GM21381 (cell line): ENCODE results near the gene DAPK1.
"Not testable (repeated sequence)": the region's sequence is repeated elsewhere in the genome, so short reads cannot be mapped to it uniquely, and the experiment has no call there.

Experiments
- ATAC-seq: cut with Tn5 transposase; IDR thresholded peaks from one replicate; pipeline ENCODE4 v1.9.1; 2021; ENCODE audit warnings: mild to moderate bottlenecking, moderate library complexity; ENCODE audit not compliant: unreplicated experiment

The DAPK1 gene

GRCh38 chr9:87729246-87729645 lies 231.6 kb downstream of the DAPK1 start:
- ATAC-seq, result no peak

- ATAC-seq, result no peak
Observed at GRCh38 chr9:87731321-87731720, 233.7 kb downstream of the DAPK1 start.

- ATAC-seq, result no peak
Observed at GRCh38 chr9:87732344-87732743, 234.7 kb downstream of the DAPK1 start.

GRCh38 chr9:87732756-87733155 lies 235.1 kb downstream of the DAPK1 start:
- ATAC-seq, result no peak

- no peak for ATAC-seq
Observed at GRCh38 chr9:87733273-87734052, 235.8 kb downstream of the DAPK1 start.

GRCh38 chr9:87734106-87734505 lies 236.4 kb downstream of the DAPK1 start:
- no peak for ATAC-seq

GRCh38 chr9:87739546-87739945 lies 241.9 kb downstream of the DAPK1 start:
- ATAC-seq, result no peak

GRCh38 chr9:87740209-87740608 lies 242.5 kb downstream of the DAPK1 start:
- no peak for ATAC-seq

- ATAC-seq, result no peak
Observed at GRCh38 chr9:87741326-87741725, 243.7 kb downstream of the DAPK1 start.

GRCh38 chr9:87741891-87742290 lies 244.2 kb downstream of the DAPK1 start:
- no peak for ATAC-seq

GRCh38 chr9:87742813-87743428 lies 245.3 kb downstream of the DAPK1 start:
- no peak for ATAC-seq

GRCh38 chr9:87744247-87744646 lies 246.6 kb downstream of the DAPK1 start:
- ATAC-seq, result not testable (repeated sequence)

- ATAC-seq, result no peak
Observed at GRCh38 chr9:87746186-87746585, 248.5 kb downstream of the DAPK1 start.

GRCh38 chr9:87748881-87749280 lies 251.2 kb downstream of the DAPK1 start:
- no peak for ATAC-seq

- no peak for ATAC-seq
Observed at GRCh38 chr9:87749335-87750035, 251.8 kb downstream of the DAPK1 start.

GRCh38 chr9:87750726-87751125 lies 253.1 kb downstream of the DAPK1 start:
- no peak for ATAC-seq

- ATAC-seq, result no peak
Observed at GRCh38 chr9:87751423-87751822, 253.8 kb downstream of the DAPK1 start.

GRCh38 chr9:87751868-87752267 lies 254.2 kb downstream of the DAPK1 start:
- no peak for ATAC-seq

GRCh38 chr9:87753313-87753712 lies 255.6 kb downstream of the DAPK1 start:
- no peak for ATAC-seq
